Panc1 (cell line): ENCODE measurements around the gene PPARG.

ENCODE experiments used
- CTCF ChIP-seq: fragments of 450-650 bp; IDR thresholded peaks from 2 replicates; pipeline ENCODE4 v1.5.1; 2017; ENCODE audit warnings: mild to moderate bottlenecking
- POLR2AphosphoS5 ChIP-seq: IDR thresholded peaks from 2 replicates; pipeline ENCODE4 v1.6.1; 2012; ENCODE audit warnings: mild to moderate bottlenecking, low read depth, low read length, moderate library complexity

GRCh38 chr3:12436514-12437220 lies 147.8 kb downstream of the PPARG start:
- TF ChIP-seq CTCF (no peak), POLR2AphosphoS5 (no peak)
